HEK293T (cell line): ENCODE measurements around the gene TIMP3.

ENCODE experiments used
- CTCF ChIA-PET: fragments of 350-600 bp; formaldehyde crosslinking; extraction: SDS; loops from one replicate; lab custom pipeline; 2021; ENCODE audit warnings: antibody characterized with exemption, inconsistent platforms; lab: Yijun Ruan, JAX
- POLR2A ChIA-PET: fragments of 350-600 bp; formaldehyde crosslinking; extraction: SDS; loops from one replicate; lab custom pipeline; 2020; ENCODE audit warnings: antibody characterized with exemption, inconsistent platforms; lab: Yijun Ruan, JAX
- DNase-seq: peaks from one replicate; pipeline ENCODE4 v3.0.0; 2012; ENCODE audit warnings: mixed read lengths; ENCODE audit errors: extremely low spot score
- ARNT ChIP-seq: fragments of 450-650 bp; IDR thresholded peaks from 2 replicates; pipeline ENCODE4 v1.6.1; 2017; ENCODE audit warnings: mild to moderate bottlenecking
- BHLHE40 ChIP-seq: fragments of 450-650 bp; IDR thresholded peaks from 2 replicates; pipeline ENCODE4 v1.6.1; 2016; ENCODE audit warnings: mild to moderate bottlenecking, moderate library complexity, borderline replicate concordance
- CTBP1 ChIP-seq: fragments of 450-650 bp; IDR thresholded peaks from 2 replicates; pipeline ENCODE4 v1.6.1; 2016; ENCODE audit warnings: borderline replicate concordance
- ELF4 ChIP-seq: fragments of 450-650 bp; IDR thresholded peaks from 2 replicates; pipeline ENCODE4 v1.6.1; 2017; ENCODE audit warnings: antibody characterized with exemption
- FOXA1 ChIP-seq: fragments of 450-650 bp; IDR thresholded peaks from 2 replicates; pipeline ENCODE4 v1.6.1; 2016; ENCODE audit warnings: mild to moderate bottlenecking
- FOXK2 ChIP-seq: fragments of 450-650 bp; IDR thresholded peaks from 2 replicates; pipeline ENCODE4 v1.6.1; 2016; ENCODE audit warnings: mild to moderate bottlenecking
- FOXM1 ChIP-seq: fragments of 450-650 bp; IDR thresholded peaks from 2 replicates; pipeline ENCODE4 v1.6.1; 2017; ENCODE audit warnings: mild to moderate bottlenecking, borderline replicate concordance
- HDGF ChIP-seq: fragments of 450-650 bp; IDR thresholded peaks from 2 replicates; pipeline ENCODE4 v1.6.1; 2017; ENCODE audit warnings: antibody characterized with exemption, borderline replicate concordance
- L3MBTL2 ChIP-seq: fragments of 450-650 bp; conservative IDR thresholded peaks from 2 replicates; pipeline ENCODE4 v1.6.1; 2016; ENCODE audit warnings: mild to moderate bottlenecking
- LEF1 ChIP-seq: fragments of 450-650 bp; IDR thresholded peaks from 2 replicates; pipeline ENCODE4 v1.6.1; 2017; ENCODE audit warnings: mild to moderate bottlenecking, borderline replicate concordance
- NFRKB ChIP-seq: fragments of 450-650 bp; IDR thresholded peaks from 2 replicates; pipeline ENCODE4 v1.6.1; 2016; ENCODE audit warnings: mild to moderate bottlenecking, moderate library complexity
- SP1 ChIP-seq: fragments of 450-650 bp; IDR thresholded peaks from 2 replicates; pipeline ENCODE4 v1.6.1; 2017
- SUZ12 ChIP-seq: fragments of 450-650 bp; IDR thresholded peaks from 2 replicates; pipeline ENCODE4 v1.6.1; 2016; ENCODE audit warnings: mild to moderate bottlenecking
- TARDBP ChIP-seq: fragments of 450-650 bp; IDR thresholded peaks from 2 replicates; pipeline ENCODE4 v1.6.1; 2016
- ZNF384 ChIP-seq: fragments of 450-650 bp; IDR thresholded peaks from 2 replicates; pipeline ENCODE4 v1.6.1; 2016
- TF ChIP-seq, protein P1 (sequence below): fragments of 450-650 bp; IDR thresholded peaks from 2 replicates; pipeline ENCODE4 v1.6.1; 2016

TIMP3 gene

DNA sequence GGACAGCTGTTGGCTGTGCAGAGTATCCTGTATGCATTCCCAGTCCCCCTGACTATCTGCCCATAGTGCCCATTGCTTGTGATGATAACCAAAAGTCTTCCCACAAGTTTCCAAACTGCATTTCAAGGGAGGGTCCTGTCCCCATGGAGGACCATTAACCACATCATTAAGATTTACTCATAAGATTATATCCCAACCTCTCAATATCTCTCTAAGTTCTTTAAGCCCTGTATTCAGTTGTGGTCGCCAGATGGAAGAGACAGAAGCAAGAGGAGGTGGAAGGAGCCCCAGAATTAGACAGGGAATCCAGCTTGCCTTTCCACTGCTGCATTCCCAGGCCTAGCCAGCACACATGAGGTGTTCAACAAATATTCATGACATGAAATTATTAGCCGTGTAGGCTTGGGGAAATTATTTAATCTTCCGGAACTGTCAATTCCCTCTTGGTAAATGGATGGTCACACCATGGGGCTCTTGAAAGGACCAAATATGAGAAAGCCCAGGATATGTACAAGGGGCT, 42.6 kb upstream of the TIMP3 start:
- DNase-seq = no peak
- ChIA-PET POLR2A (no interaction called here), CTCF (no interaction called here)
- TF ChIP-seq, protein P1, sequence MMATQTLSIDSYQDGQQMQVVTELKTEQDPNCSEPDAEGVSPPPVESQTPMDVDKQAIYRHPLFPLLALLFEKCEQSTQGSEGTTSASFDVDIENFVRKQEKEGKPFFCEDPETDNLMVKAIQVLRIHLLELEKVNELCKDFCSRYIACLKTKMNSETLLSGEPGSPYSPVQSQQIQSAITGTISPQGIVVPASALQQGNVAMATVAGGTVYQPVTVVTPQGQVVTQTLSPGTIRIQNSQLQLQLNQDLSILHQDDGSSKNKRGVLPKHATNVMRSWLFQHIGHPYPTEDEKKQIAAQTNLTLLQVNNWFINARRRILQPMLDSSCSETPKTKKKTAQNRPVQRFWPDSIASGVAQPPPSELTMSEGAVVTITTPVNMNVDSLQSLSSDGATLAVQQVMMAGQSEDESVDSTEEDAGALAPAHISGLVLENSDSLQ = no peak
- TF ChIP-seq NFRKB (no peak), TARDBP (no peak), CTBP1 (no peak), SP1 (no peak)

DNA sequence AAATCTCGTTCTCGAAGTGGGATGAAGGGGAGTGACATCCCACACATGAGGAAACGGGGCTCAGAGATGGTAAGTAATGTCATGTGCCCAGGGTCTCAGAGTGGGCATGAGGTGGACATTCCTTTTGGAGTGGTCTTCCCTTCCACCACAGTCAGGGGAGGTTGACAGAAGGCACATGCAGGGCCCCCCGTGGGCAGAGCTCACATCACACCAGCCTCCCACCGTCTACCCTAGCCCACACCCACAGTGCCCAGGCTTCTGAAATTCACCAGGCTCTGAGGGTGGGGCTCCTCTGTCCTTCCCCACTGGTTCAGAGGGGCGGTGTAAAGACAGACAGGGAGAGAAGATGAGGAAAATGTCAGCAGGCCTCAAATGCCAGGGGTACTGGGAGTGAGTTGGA, 41.1 kb upstream of the TIMP3 start:
- POLR2A ChIA-PET = no interaction called here
- CTCF ChIA-PET = no interaction called here
- TF ChIP-seq ARNT = no peak
- no peak for TF ChIP-seq NFRKB
- TF ChIP-seq ELF4 = no peak
- TF ChIP-seq FOXK2 = no peak
- TF ChIP-seq SUZ12 = no peak
- no peak for TF ChIP-seq BHLHE40
- no peak for TF ChIP-seq SP1
- no peak for TF ChIP-seq LEF1
- no peak for TF ChIP-seq HDGF
- no peak for TF ChIP-seq CTBP1
- no peak for TF ChIP-seq FOXM1
- no peak for DNase-seq

DNA sequence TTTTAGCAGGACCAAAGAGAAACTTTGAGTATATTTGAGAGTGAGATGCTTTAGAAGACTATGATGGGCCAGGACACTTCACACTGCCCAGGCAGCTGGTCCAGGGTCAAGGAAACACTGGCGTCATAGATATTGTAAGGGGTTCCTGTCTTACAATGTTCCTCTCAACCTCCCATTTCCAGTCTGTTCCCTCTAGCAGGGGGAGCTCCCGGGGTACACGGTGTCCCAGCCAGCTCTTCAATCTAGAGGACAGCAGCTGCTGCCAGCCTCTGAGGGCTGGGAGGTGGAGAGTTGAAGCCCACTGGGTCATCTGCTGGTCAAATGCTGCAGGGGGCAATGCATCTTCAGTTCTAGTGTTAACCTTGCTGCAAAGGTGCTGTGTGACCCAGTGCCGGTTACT, 40.7 kb upstream of the TIMP3 start:
- TF ChIP-seq CTBP1 (no peak), SP1 (no peak), ELF4 (no peak), L3MBTL2 (no peak), FOXM1 (no peak), LEF1 (no peak), NFRKB (no peak), ZNF384 (no peak), FOXA1 (no peak), BHLHE40 (no peak), TARDBP (no peak), SUZ12 (no peak), HDGF (no peak), FOXK2 (no peak), ARNT (no peak)
- TF ChIP-seq, protein P1 = no peak
- CTCF ChIA-PET = no interaction called here
- POLR2A ChIA-PET = no interaction called here
- no peak for DNase-seq

DNA sequence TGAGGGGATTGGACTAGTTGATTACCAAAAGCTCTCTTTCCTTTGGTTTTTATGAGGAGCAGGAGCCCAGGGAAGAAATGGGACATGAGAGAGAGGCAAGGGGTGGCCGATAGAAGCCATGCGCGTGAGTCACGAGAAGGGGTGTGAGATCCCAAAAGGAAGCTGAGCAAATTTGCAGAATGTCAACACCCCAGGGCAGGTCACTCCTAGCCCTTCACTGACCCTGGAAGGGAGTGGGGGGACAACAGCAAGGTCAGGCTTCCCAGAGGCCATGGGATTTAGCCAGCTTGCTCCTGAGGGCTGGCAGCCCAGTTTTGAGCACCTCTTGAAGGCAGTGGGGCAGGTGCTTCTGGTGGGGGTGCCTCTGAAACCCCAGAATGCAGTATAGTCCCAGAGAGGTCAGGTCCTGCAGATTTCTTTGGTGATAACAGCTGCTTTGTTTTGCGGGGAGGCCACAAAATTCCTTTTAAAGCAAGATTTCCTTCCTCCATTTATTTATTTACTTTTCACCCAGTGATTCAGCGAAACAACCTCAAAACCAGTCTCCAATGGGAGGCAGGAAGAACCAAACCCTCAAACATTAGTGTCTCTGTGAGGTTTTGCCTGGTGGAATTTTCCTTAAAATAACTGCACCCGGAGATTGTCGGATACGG, 40.1 kb upstream of the TIMP3 start:
- POLR2A ChIA-PET = no interaction called here
- CTCF ChIA-PET = no interaction called here

DNA sequence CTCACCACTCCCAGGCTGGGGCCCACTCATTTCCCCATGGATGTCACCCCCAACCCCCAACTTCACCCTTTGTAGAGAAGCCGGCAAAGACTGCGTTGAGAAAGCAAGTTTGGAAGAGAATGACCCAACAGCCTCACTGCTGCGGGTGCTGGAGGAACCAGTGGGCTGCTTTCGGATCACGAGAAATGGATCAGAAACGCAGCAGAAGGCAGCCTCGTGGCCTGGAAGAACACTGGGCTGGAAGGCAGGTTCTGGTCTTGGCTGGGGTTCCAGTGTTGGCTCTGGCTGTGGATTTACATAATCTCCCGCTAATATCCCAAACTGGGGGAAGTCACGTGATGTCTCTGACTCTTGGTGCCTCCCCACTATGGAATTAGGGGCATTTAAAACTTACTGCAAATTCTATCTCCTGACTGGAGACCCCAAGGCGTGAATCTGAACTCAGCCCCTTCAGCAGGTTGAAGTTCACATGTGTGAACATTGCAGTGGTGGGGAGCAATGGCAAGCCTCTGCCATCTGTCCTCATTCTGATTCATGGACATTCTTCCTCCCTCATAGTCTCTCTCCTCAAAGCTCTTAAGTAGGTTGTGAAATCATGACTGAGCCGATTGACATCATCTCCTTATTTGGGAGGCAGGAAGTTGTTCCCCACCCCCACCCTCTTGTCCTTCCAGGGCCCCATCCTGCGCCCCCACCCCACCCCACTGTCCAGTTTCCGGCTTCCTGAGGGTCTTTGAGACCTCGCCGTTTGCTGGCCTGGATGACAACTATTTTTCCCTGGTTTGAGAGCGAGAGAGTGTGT, 37.0 kb upstream of the TIMP3 start:
- ChIA-PET POLR2A (no interaction called here), CTCF (no interaction called here)
- no peak for TF ChIP-seq FOXK2
- no peak for TF ChIP-seq L3MBTL2
- TF ChIP-seq ARNT = no peak
- no peak for TF ChIP-seq SUZ12
- no peak for TF ChIP-seq FOXM1
- no peak for TF ChIP-seq HDGF
- no peak for TF ChIP-seq SP1
- no peak for TF ChIP-seq TARDBP
- TF ChIP-seq CTBP1 = no peak
- TF ChIP-seq ELF4 = no peak
- TF ChIP-seq NFRKB = no peak
- no peak for TF ChIP-seq ZNF384
- TF ChIP-seq, protein P1 = no peak
- TF ChIP-seq BHLHE40 = no peak
- no peak for TF ChIP-seq FOXA1
- no peak for TF ChIP-seq LEF1
- DNase-seq = no peak

More for the DNA sequence above, 40.1 kb upstream of the TIMP3 start:
- no peak for DNase-seq
- no peak for TF ChIP-seq FOXA1
- no peak for TF ChIP-seq ELF4
- TF ChIP-seq FOXM1 = no peak
- no peak for TF ChIP-seq LEF1
- TF ChIP-seq, protein P1 = no peak
- TF ChIP-seq L3MBTL2 = no peak
- TF ChIP-seq SUZ12 = no peak
